ENCODE measurements around the gene TRIB2. TPM values are rescaled to one million over a fixed set of nuclear protein-coding genes. Genes with fewer than 3 reads are reported as not detected.

Gene TRIB2
- total RNA-seq, 1 donor: 79.6 TPM

DNA sequence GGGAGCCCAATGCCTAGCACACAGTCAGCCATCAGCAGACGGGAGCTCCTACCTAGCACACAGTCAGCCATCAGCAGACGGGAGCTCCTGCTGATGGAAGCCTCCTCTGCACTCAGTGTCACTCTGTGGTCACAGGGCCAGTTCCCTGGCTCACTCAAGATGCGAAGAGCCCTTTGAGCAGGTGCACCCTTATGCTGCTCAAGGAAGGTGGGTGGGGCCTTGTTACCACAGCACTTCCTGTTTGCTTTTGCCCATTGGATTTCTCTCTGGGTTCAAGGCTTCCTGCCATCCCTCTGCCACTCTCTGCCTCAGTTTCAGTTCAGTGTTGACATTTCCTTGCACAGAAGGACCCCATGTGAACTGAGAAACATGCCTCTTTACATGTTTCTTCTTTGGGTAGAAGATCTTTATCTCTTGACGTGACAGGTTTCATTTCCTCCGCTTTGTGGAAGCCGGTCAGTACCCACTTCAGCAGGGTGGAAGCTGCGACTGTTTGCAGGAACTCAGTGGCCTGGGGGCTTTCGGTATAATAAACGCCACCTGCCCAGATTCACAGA, 11.6 kb downstream of the TRIB2 start:
- no peaks in the 10 kb centered on the region for H3K9me3 ChIP-seq (ENCODE audit: low read depth, low read length)
- H3K36me3 ChIP-seq (ENCODE audit: insufficient read depth, low read length): peaks cover 91% of the 10 kb centered on the region
- peaks cover 100% of the 10 kb centered on the region for H3K79me2 ChIP-seq (ENCODE audit: insufficient read depth, low read length)
- H3K4me2 ChIP-seq (ENCODE audit: insufficient read depth, low read length): no peak overlapping the region
- DNase-seq (ENCODE audit: insufficient read length, low spot score, missing footprints): no peak
- H3K4me3 ChIP-seq (ENCODE audit: insufficient read depth, low read length): no peak overlapping the region
- peaks cover 1% of the 10 kb centered on the region for H3K4me1 ChIP-seq (ENCODE audit: insufficient read depth, low read length)
- H3K27ac ChIP-seq (ENCODE audit: low read depth, low read length): no peak overlapping the region
- H4K20me1 ChIP-seq (ENCODE audit: insufficient read depth, low read length): peaks cover 45% of the 10 kb centered on the region
- H2AFZ ChIP-seq (ENCODE audit: low read length): no peak overlapping the region
- TF ChIP-seq, protein P1, sequence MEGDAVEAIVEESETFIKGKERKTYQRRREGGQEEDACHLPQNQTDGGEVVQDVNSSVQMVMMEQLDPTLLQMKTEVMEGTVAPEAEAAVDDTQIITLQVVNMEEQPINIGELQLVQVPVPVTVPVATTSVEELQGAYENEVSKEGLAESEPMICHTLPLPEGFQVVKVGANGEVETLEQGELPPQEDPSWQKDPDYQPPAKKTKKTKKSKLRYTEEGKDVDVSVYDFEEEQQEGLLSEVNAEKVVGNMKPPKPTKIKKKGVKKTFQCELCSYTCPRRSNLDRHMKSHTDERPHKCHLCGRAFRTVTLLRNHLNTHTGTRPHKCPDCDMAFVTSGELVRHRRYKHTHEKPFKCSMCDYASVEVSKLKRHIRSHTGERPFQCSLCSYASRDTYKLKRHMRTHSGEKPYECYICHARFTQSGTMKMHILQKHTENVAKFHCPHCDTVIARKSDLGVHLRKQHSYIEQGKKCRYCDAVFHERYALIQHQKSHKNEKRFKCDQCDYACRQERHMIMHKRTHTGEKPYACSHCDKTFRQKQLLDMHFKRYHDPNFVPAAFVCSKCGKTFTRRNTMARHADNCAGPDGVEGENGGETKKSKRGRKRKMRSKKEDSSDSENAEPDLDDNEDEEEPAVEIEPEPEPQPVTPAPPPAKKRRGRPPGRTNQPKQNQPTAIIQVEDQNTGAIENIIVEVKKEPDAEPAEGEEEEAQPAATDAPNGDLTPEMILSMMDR (IDR thresholded peaks at IDR 0.05; ENCODE audit: extremely low read depth, low read depth, low read length): no peak
- H3K27me3 ChIP-seq (ENCODE audit: insufficient read depth, low read length): no peaks in the 10 kb centered on the region

DNA sequence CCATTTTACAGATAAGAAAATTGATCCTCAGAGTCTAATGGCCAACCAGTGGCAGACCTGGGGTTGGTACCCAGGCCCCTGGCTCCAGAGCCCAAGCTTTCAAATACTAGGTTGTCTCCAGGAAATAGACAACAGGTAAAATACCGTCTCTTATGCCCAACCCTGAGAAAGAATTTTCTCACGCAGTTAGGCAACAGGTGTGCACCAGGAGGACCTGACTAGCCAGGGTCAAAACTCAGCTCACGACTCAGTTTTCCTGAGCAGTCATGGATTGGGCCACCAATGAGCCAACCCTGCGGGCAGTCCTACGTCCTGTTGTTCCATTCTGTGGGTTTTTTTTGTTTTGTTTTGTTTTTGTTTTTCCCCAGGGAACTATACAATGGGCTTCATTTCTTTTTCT, 13.5 kb downstream of the TRIB2 start:
- no peaks in the 10 kb centered on the region for H3K4me1 ChIP-seq (ENCODE audit: insufficient read depth, low read length)
- H3K4me3 ChIP-seq (ENCODE audit: insufficient read depth, low read length): no peak overlapping the region
- H3K4me2 ChIP-seq (ENCODE audit: insufficient read depth, low read length): no peak overlapping the region
- TF ChIP-seq, protein P1 (IDR thresholded peaks at IDR 0.05; ENCODE audit: extremely low read depth, low read depth, low read length): no peak
- H3K79me2 ChIP-seq (ENCODE audit: insufficient read depth, low read length): peaks cover 100% of the 10 kb centered on the region
- peaks cover 55% of the 10 kb centered on the region for H4K20me1 ChIP-seq (ENCODE audit: insufficient read depth, low read length)
- no peak overlapping the region for H2AFZ ChIP-seq (ENCODE audit: low read length)
- no peaks in the 10 kb centered on the region for H3K9me3 ChIP-seq (ENCODE audit: low read depth, low read length)
- no peaks in the 10 kb centered on the region for H3K27me3 ChIP-seq (ENCODE audit: insufficient read depth, low read length)
- H3K27ac ChIP-seq (ENCODE audit: low read depth, low read length): no peak overlapping the region
- no peak for DNase-seq (ENCODE audit: insufficient read length, low spot score, missing footprints)
- peaks cover 88% of the 10 kb centered on the region for H3K36me3 ChIP-seq (ENCODE audit: insufficient read depth, low read length)

GRCh38 chr2:12731701-12732280, 15.1 kb downstream of the TRIB2 start:
- Histone ChIP-seq H3K27ac (ENCODE audit: low read depth, low read length) (no peak overlapping the region), H3K4me3 (ENCODE audit: insufficient read depth, low read length) (no peak overlapping the region), H3K4me1 (ENCODE audit: insufficient read depth, low read length) (no peaks in the 10 kb centered on the region), H3K9me3 (ENCODE audit: low read depth, low read length) (no peaks in the 10 kb centered on the region), H3K4me2 (ENCODE audit: insufficient read depth, low read length) (no peak overlapping the region), H3K79me2 (ENCODE audit: insufficient read depth, low read length) (peaks cover 100% of the 10 kb centered on the region), H3K27me3 (ENCODE audit: insufficient read depth, low read length) (no peaks in the 10 kb centered on the region), H2AFZ (ENCODE audit: low read length) (no peak overlapping the region), H4K20me1 (ENCODE audit: insufficient read depth, low read length) (peaks cover 70% of the 10 kb centered on the region), H3K36me3 (ENCODE audit: insufficient read depth, low read length) (peaks cover 88% of the 10 kb centered on the region)
- TF ChIP-seq, protein P1 (IDR thresholded peaks at IDR 0.05; ENCODE audit: extremely low read depth, low read depth, low read length): no peak
- DNase-seq (ENCODE audit: insufficient read length, low spot score, missing footprints): no peak

DNA sequence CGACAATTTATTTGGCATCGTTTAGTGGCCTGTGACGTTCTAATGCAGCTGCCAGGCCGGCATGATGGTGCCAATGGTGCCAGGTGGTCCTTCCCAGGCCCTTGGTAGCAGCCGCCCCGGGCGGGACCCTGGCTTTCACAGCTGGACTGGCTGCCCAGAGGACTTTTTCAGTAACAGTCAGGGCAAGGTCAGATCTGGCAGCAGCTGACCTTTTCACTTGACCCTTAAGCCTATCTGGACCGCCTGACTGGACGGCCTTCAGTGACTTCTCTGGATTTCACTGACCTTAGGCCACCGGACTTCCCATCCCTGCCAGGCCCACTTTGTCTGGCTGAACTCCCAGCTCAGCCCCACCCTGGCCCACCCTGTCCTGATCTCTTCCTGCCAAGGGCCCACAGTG, 15.9 kb downstream of the TRIB2 start:
- H3K4me2 ChIP-seq (ENCODE audit: insufficient read depth, low read length): no peak overlapping the region
- no peaks in the 10 kb centered on the region for H3K4me1 ChIP-seq (ENCODE audit: insufficient read depth, low read length)
- TF ChIP-seq, protein P1 (IDR thresholded peaks at IDR 0.05; ENCODE audit: extremely low read depth, low read depth, low read length): no peak
- no peak overlapping the region for H2AFZ ChIP-seq (ENCODE audit: low read length)
- peaks cover 73% of the 10 kb centered on the region for H4K20me1 ChIP-seq (ENCODE audit: insufficient read depth, low read length)
- no peak overlapping the region for H3K4me3 ChIP-seq (ENCODE audit: insufficient read depth, low read length)
- DNase-seq (ENCODE audit: insufficient read length, low spot score, missing footprints): no peak
- H3K9me3 ChIP-seq (ENCODE audit: low read depth, low read length): no peaks in the 10 kb centered on the region
- no peak overlapping the region for H3K27ac ChIP-seq (ENCODE audit: low read depth, low read length)
- peaks cover 93% of the 10 kb centered on the region for H3K36me3 ChIP-seq (ENCODE audit: insufficient read depth, low read length)
- no peaks in the 10 kb centered on the region for H3K27me3 ChIP-seq (ENCODE audit: insufficient read depth, low read length)
- peaks cover 100% of the 10 kb centered on the region for H3K79me2 ChIP-seq (ENCODE audit: insufficient read depth, low read length)

Data from osteoblast (primary cell).